Activated naive CD4-positive, alpha-beta T cell treated with anti-CD3 and anti-CD28 coated beads for 36 hours (primary cell): ENCODE results near the gene ZNF622. TPM values are rescaled to one million over a fixed set of nuclear protein-coding genes. Genes with fewer than 3 reads are reported as not detected.
"Not testable (repeated sequence)": the region's sequence is repeated elsewhere in the genome, so short reads cannot be mapped to it uniquely, and the experiment has no call there.

Experiments
- CTCF ChIA-PET: fragments of 350-600 bp; sonication (Branson Sonifier 250); formaldehyde crosslinking; loops from one replicate; lab custom pipeline; 2021; ENCODE audit warnings: antibody characterized with exemption; lab: Charles Lee
- DNase-seq: peaks from one replicate; pipeline ENCODE4 v3.0.0-alpha.2; 2020
- H3K27ac Mint-ChIP-seq: one replicate; pipeline ENCODE4 v1.8.0; 2021; ENCODE audit warnings: mild to moderate bottlenecking, mixed read lengths
- H3K27me3 Mint-ChIP-seq: one replicate; pipeline ENCODE4 v1.8.0; 2021; ENCODE audit warnings: low read depth, mixed read lengths
- H3K36me3 Mint-ChIP-seq: one replicate; pipeline ENCODE4 v1.8.0; 2021; ENCODE audit warnings: low read depth, mixed read lengths
- H3K4me1 Mint-ChIP-seq: one replicate; pipeline ENCODE4 v1.8.0; 2021; ENCODE audit warnings: low read depth, mixed read lengths
- H3K4me3 Mint-ChIP-seq: one replicate; pipeline ENCODE4 v1.8.0; 2021; ENCODE audit warnings: mild to moderate bottlenecking, moderate library complexity, mixed read lengths
- H3K9me3 Mint-ChIP-seq: one replicate; pipeline ENCODE4 v1.8.0; 2021; ENCODE audit warnings: mixed read lengths
- intact Hi-C: fragments of 100-400 bp; cut with micrococcal nuclease; formaldehyde crosslinking; loops from one replicate; pipeline ENCODE4 v1.15.1; 2023
- total RNA-seq, 2 experiments: library from RNA; stranded (reverse); gene quantifications; one replicate each; pipeline ENCODE4 v1.2.3, GENCODE V29; 2021

Gene ZNF622
- total RNA-seq, 2 experiments from 2014 or later, result 25.7 to 25.9 TPM

DNA sequence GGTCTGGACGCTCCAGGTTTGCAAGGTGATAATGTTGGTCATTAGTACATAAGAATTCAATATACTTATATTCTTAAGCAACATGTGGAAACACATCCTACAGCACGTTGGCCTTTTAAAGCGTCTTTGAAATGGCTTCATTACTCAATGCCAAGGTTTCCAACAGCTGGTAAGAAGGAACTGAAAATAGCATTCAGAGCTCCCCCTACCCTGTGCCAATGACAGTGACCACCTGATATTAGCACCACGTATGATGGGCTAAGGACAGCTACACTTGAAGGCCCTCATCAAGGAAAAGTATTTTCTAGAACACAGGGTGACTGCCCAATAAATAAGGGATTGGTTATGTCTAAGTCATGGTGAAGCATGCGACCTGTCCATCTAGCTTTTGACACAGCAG is 9.9 kb downstream of the ZNF622 start:
- no peaks in the 10 kb centered on the region for H3K27me3 Mint-ChIP-seq
- CTCF ChIA-PET, result interaction anchor here (0.5 to 3.5 kb wide), 20 partner anchors 9 to 1471 kb away, joined by 3 to 26 read pairs (median 4); no protein-coding TSS in a partner anchor
- DNase-seq, result no peak
- intact Hi-C loops, result loop anchor here (1.0 to 2.0 kb wide), 3 partner anchors 12 to 295 kb away; no protein-coding TSS in a partner anchor
- no peaks in the 10 kb centered on the region for H3K9me3 Mint-ChIP-seq
- peaks cover 45% of the 10 kb centered on the region for H3K36me3 Mint-ChIP-seq
- no peak overlapping the region for H3K4me3 Mint-ChIP-seq
- peak overlapping the region; percentile 91 for H3K27ac Mint-ChIP-seq
- H3K4me1 Mint-ChIP-seq, result peaks cover 45% of the 10 kb centered on the region

GRCh38 chr5:16454686-16455085 is 10.9 kb downstream of the ZNF622 start:
- intact Hi-C loops, result no loop called here
- Mint-ChIP-seq H3K4me1 (peaks cover 37% of the 10 kb centered on the region), H3K36me3 (peaks cover 49% of the 10 kb centered on the region), H3K27ac (no peak overlapping the region), H3K4me3 (no peak overlapping the region), H3K9me3 (no peaks in the 10 kb centered on the region), H3K27me3 (no peaks in the 10 kb centered on the region)
- DNase-seq, result no peak
- CTCF ChIA-PET, result interaction anchor here (0.6 to 3.5 kb wide), 5 partner anchors 30 to 399 kb away, joined by 3 to 26 read pairs (median 5); no protein-coding TSS in a partner anchor

- DNase-seq, result no peak
- Mint-ChIP-seq H3K27ac (no peak overlapping the region), H3K27me3 (no peaks in the 10 kb centered on the region), H3K36me3 (peaks cover 53% of the 10 kb centered on the region), H3K4me1 (peaks cover 30% of the 10 kb centered on the region), H3K4me3 (no peak overlapping the region), H3K9me3 (no peaks in the 10 kb centered on the region)
- CTCF ChIA-PET, result no interaction called here
- intact Hi-C loops, result no loop called here
Measured at GRCh38 chr5:16453609-16454008, 12.0 kb downstream of the ZNF622 start.

GRCh38 chr5:16450163-16450562 is 15.4 kb downstream of the ZNF622 start:
- Mint-ChIP-seq H3K27me3 (no peaks in the 10 kb centered on the region), H3K4me1 (peaks cover 6% of the 10 kb centered on the region), H3K36me3 (peaks cover 43% of the 10 kb centered on the region), H3K4me3 (no peak overlapping the region), H3K27ac (no peak overlapping the region), H3K9me3 (no peaks in the 10 kb centered on the region)
- CTCF ChIA-PET, result no interaction called here
- DNase-seq, result no peak
- intact Hi-C loops, result no loop called here

GRCh38 chr5:16446993-16447392 is 18.6 kb downstream of the ZNF622 start:
- intact Hi-C loops, result no loop called here
- Mint-ChIP-seq H3K4me1 (no peaks in the 10 kb centered on the region), H3K4me3 (no peak overlapping the region), H3K27ac (no peak overlapping the region), H3K36me3 (peaks cover 34% of the 10 kb centered on the region), H3K27me3 (no peaks in the 10 kb centered on the region), H3K9me3 (no peaks in the 10 kb centered on the region)
- CTCF ChIA-PET, result interaction anchor here (0.7 to 2.0 kb wide), 2 partner anchors 9 to 10 kb away, joined by 5 to 6 read pairs; no protein-coding TSS in a partner anchor
- no peak for DNase-seq

GRCh38 chr5:16437977-16438376 is 27.6 kb downstream of the ZNF622 start:
- H3K36me3 Mint-ChIP-seq, result no peaks in the 10 kb centered on the region
- no peaks in the 10 kb centered on the region for H3K4me1 Mint-ChIP-seq
- DNase-seq, result no peak
- no peak overlapping the region for H3K27ac Mint-ChIP-seq
- peaks cover 6% of the 10 kb centered on the region for H3K27me3 Mint-ChIP-seq
- no peak overlapping the region for H3K4me3 Mint-ChIP-seq
- CTCF ChIA-PET, result interaction anchor here (0.9 kb wide), 1 partner anchor 20 kb away, joined by 5 read pairs; no protein-coding TSS in a partner anchor
- intact Hi-C loops, result no loop called here
- no peaks in the 10 kb centered on the region for H3K9me3 Mint-ChIP-seq

- CTCF ChIA-PET, H3K4me3 Mint-ChIP-seq, intact Hi-C loops, H3K27me3 Mint-ChIP-seq, H3K4me1 Mint-ChIP-seq, H3K36me3 Mint-ChIP-seq, H3K27ac Mint-ChIP-seq, H3K9me3 Mint-ChIP-seq, DNase-seq: not testable (repeated sequence)
Measured at GRCh38 chr5:16436065-16436682, 29.4 kb downstream of the ZNF622 start.

GRCh38 chr5:16431490-16431889 is 34.1 kb downstream of the ZNF622 start:
- H3K9me3 Mint-ChIP-seq, result no peaks in the 10 kb centered on the region
- H3K4me3 Mint-ChIP-seq, result no peak overlapping the region
- H3K27ac Mint-ChIP-seq, result no peak overlapping the region
- no peaks in the 10 kb centered on the region for H3K36me3 Mint-ChIP-seq
- CTCF ChIA-PET, result no interaction called here
- no peaks in the 10 kb centered on the region for H3K4me1 Mint-ChIP-seq
- DNase-seq, result no peak
- intact Hi-C loops, result no loop called here
- peaks cover 9% of the 10 kb centered on the region for H3K27me3 Mint-ChIP-seq

DNA sequence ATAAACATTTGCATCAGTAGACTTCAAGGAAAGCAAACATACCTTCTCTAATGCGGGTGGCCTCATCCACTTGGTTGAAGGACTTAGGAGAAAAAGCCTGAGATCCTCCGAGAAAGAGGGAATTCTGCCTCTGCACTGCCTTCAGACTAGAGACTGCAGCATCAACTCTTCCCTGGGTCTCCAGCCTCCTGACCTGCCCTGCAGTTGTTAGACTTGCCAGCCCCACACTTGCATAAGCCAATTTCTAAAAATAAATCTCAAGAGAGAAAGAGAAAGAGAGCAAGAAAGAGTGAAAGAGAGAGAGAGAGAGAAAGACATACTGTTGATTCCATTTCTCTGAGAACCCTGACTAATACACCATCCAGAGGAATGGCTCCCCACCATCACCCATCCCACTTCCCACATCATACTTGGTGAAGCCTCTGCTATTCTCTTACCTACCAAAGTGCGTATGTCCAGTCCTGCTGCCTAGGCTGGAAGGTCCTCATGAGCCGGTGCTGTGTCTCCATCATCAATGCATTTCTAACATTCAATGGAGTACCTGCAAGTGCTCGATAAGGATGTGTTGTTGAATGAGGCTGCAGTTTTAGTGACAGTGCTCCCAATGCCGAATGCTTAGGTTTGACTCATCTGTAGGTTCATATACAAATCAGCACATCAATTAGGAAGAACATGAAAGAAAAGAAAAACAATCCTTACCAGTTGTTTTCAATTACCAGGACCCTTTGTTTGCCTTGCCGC is 35.1 kb downstream of the ZNF622 start:
- Mint-ChIP-seq H3K4me1 (no peaks in the 10 kb centered on the region), H3K9me3 (no peaks in the 10 kb centered on the region), H3K27me3 (peaks cover 9% of the 10 kb centered on the region), H3K27ac (no peak overlapping the region), H3K4me3 (no peak overlapping the region), H3K36me3 (no peaks in the 10 kb centered on the region)
- CTCF ChIA-PET, result no interaction called here
- DNase-seq, result no peak
- intact Hi-C loops, result no loop called here

DNA sequence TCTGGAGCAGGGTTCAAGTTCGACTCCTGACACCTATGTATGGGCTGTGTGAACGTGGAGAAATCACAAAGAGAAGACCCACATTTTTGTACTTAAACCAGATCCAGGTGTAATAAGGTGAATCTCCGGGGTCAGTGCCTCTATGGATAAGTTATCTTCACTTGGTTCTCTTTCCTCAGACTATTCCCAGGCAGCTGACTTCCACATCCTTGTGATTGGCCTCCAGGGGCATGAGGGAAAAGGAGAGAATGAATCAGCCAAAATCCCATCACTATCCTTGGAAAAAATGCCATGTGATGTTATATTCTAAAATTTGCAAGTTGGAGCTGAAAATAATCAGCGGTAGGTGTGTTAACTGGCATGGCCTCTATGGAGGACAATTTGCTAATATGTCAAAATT is 37.2 kb downstream of the ZNF622 start:
- CTCF ChIA-PET, result interaction anchor here (0.7 to 1.1 kb wide), 3 partner anchors 55 to 148 kb away, joined by 3 read pairs; no protein-coding TSS in a partner anchor
- H3K9me3 Mint-ChIP-seq, result no peaks in the 10 kb centered on the region
- no peaks in the 10 kb centered on the region for H3K4me1 Mint-ChIP-seq
- no peaks in the 10 kb centered on the region for H3K36me3 Mint-ChIP-seq
- no peak overlapping the region for H3K4me3 Mint-ChIP-seq
- H3K27ac Mint-ChIP-seq, result no peak overlapping the region
- intact Hi-C loops, result no loop called here
- peaks cover 3% of the 10 kb centered on the region for H3K27me3 Mint-ChIP-seq
- DNase-seq, result no peak

GRCh38 chr5:16427587-16427986 is 38.0 kb downstream of the ZNF622 start:
- Mint-ChIP-seq H3K27me3 (peaks cover 3% of the 10 kb centered on the region), H3K4me1 (no peaks in the 10 kb centered on the region), H3K36me3 (no peaks in the 10 kb centered on the region), H3K27ac (no peak overlapping the region), H3K9me3 (no peaks in the 10 kb centered on the region), H3K4me3 (no peak overlapping the region)
- CTCF ChIA-PET, result interaction anchor here (0.7 kb wide), 1 partner anchor 125 kb away, joined by 3 read pairs; no protein-coding TSS in a partner anchor
- intact Hi-C loops, result no loop called here
- DNase-seq, result no peak

DNA sequence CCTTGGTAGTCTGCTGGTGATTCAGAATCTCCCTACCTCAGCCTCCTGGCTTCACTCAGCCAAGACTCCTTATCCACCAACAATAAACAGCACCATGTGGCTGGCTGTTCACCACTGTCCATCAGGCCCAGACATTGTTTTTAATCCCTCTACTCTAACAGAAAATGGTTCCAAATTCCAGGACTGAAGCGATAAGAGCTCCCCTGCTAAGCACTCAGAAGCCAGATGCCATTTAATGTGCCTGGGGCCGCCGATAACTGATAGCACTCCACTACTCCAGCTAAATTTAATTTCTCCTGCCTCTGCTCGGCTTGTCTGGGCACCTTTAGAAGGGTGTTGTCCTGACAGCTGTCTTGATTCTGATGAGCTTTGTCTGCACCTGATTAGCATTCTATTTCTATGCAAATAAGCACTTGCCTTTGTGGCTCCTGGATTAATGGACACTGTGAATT is 47.1 kb downstream of the ZNF622 start:
- no peaks in the 10 kb centered on the region for H3K9me3 Mint-ChIP-seq
- intact Hi-C loops, result no loop called here
- H3K36me3 Mint-ChIP-seq, result no peaks in the 10 kb centered on the region
- no peaks in the 10 kb centered on the region for H3K4me1 Mint-ChIP-seq
- CTCF ChIA-PET, result no interaction called here
- no peak overlapping the region for H3K27ac Mint-ChIP-seq
- no peak overlapping the region for H3K4me3 Mint-ChIP-seq
- no peak for DNase-seq
- H3K27me3 Mint-ChIP-seq, result no peaks in the 10 kb centered on the region
